Activated CD4-positive, alpha-beta memory T cell treated with anti-CD3 and anti-CD28 coated beads, Interleukin-2, amount 10 ng/mL, durations not matched to agents 7 days and 5 days (primary cell): ENCODE measurements around the gene OR2T8. TPM values are rescaled to one million over a fixed set of nuclear protein-coding genes. Genes with fewer than 3 reads are reported as not detected.
A peak's percentile ranks its signal among the peaks of the same experiment; 100 is the strongest.

ENCODE experiments used
- CTCF ChIA-PET: fragments of 350-600 bp; sonication (Branson Sonifier 250); formaldehyde crosslinking; loops from one replicate; lab custom pipeline; 2021; ENCODE audit warnings: antibody characterized with exemption, inconsistent platforms; lab: Charles Lee
- POLR2A ChIA-PET: fragments of 350-600 bp; sonication (Branson Sonifier 250); formaldehyde crosslinking; loops from one replicate; lab custom pipeline; 2021; ENCODE audit warnings: antibody characterized with exemption; lab: Charles Lee
- DNase-seq: peaks from one replicate; pipeline ENCODE4 v3.0.0-alpha.2; 2020
- H3K27ac Mint-ChIP-seq: one replicate; pipeline ENCODE4 v1.8.0; 2021; ENCODE audit warnings: mild to moderate bottlenecking, mixed read lengths
- H3K27me3 Mint-ChIP-seq: one replicate; pipeline ENCODE4 v1.8.0; 2021; ENCODE audit warnings: mixed read lengths
- H3K36me3 Mint-ChIP-seq: one replicate; pipeline ENCODE4 v1.8.0; 2021; ENCODE audit warnings: low read depth, mixed read lengths
- H3K4me1 Mint-ChIP-seq: one replicate; pipeline ENCODE4 v1.8.0; 2021; ENCODE audit warnings: mixed read lengths
- H3K4me3 Mint-ChIP-seq: one replicate; pipeline ENCODE4 v1.8.0; 2021; ENCODE audit warnings: mild to moderate bottlenecking, mixed read lengths
- H3K9me3 Mint-ChIP-seq: one replicate; pipeline ENCODE4 v1.8.0; 2021; ENCODE audit warnings: mixed read lengths
- total RNA-seq, 2 experiments: library from RNA; stranded (reverse); gene quantifications; one replicate each; pipeline ENCODE4 v1.2.3, GENCODE V29; 2021

Gene OR2T8, protein sequence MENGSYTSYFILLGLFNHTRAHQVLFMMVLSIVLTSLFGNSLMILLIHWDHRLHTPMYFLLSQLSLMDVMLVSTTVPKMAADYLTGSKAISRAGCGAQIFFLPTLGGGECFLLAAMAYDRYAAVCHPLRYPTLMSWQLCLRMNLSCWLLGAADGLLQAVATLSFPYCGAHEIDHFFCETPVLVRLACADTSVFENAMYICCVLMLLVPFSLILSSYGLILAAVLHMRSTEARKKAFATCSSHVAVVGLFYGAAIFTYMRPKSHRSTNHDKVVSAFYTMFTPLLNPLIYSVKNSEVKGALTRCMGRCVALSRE
- total RNA-seq: not detected

DNA sequence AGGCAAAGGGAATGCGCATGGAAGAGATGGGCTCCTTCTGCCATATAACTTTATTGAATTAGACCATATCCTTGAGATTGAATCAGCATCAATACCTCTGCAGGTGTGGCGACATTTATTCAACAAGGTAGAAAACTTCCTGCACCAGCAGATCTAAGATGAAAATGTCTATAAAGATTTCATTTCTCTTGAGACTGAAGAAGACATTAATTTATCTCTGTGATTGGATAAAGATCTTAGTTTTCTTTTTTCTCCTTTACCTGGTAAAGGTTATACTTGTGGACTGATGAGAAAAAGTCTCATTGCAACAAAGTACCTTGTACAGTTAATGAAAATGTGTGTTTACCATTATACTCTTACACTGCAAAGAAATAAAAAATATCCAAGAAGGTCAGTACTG lies at the start of gene OR2T8:
Gene OR2T8, plus strand, starts transcription at position 301 of the 400 bp plus-strand sequence. CDS start 766 bp downstream, outside the sequence.
- Mint-ChIP-seq H3K4me3 (no peak within 1 kb of the TSS), H3K27ac (no peak within 1 kb of the TSS), H3K36me3 (no peaks in the 10 kb centered on the region), H3K27me3 (no peaks in the 10 kb centered on the region), H3K4me1 (no peaks in the 10 kb centered on the region), H3K9me3 (no peaks in the 10 kb centered on the region)
- DNase-seq: no peak
- POLR2A ChIA-PET: no interaction called here
- CTCF ChIA-PET: no interaction called here

GRCh38 chr1:247883346-247883745 lies 36.7 kb upstream of the OR2T8 start:
- Mint-ChIP-seq H3K27me3 (no peaks in the 10 kb centered on the region), H3K9me3 (no peaks in the 10 kb centered on the region), H3K4me3 (no peak overlapping the region), H3K4me1 (no peaks in the 10 kb centered on the region), H3K27ac (no peak overlapping the region), H3K36me3 (no peaks in the 10 kb centered on the region)
- no peak for DNase-seq
- POLR2A ChIA-PET: no interaction called here
- CTCF ChIA-PET: no interaction called here

DNA sequence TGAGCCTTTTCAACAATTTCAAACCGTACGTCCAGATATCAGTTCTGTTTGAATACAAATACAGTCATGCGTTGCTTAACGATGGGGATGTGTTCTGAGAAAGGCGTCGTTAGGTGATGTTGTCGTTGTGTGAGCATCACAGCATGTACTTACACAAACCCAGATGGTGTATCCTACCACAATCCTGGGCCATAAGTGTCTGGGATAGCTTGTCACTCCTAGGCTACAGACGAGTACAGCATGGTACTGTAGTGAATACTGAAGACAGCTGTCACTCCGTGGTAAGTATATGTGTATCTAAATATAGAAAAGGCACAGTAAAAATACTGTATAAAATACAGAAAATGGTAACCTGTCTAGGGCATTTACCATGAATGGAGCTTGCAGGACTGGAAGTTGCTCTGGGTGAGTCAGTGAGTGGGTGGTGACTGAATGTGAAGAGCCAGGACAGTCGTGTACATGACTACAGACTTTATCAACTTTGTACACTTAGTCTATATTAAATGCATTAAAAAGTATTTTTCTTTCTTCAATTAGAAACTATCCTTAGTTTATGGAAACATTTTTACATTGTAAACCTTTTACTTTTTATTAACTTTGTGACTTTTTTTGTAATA lies 35.1 kb upstream of the OR2T8 start:
- POLR2A ChIA-PET: no interaction called here
- no peaks in the 10 kb centered on the region for H3K36me3 Mint-ChIP-seq
- H3K9me3 Mint-ChIP-seq: no peaks in the 10 kb centered on the region

GRCh38 chr1:247895163-247895637 lies 24.9 kb upstream of the OR2T8 start, which contains the start of gene OR2W3:
Gene OR2W3 (plus strand): TSS chr1:247895587. CDS start chr1:247895587, 0 bp downstream.
- no peak within 1 kb of the TSS for H3K4me3 Mint-ChIP-seq
- H3K27me3 Mint-ChIP-seq: no peaks in the 10 kb centered on the region
- POLR2A ChIA-PET: no interaction called here
- H3K9me3 Mint-ChIP-seq: no peaks in the 10 kb centered on the region
- H3K36me3 Mint-ChIP-seq: no peaks in the 10 kb centered on the region
- H3K27ac Mint-ChIP-seq: no peak within 1 kb of the TSS
- no peaks in the 10 kb centered on the region for H3K4me1 Mint-ChIP-seq
- CTCF ChIA-PET: no interaction called here
- DNase-seq: no peak

More for the DNA sequence above, 35.1 kb upstream of the OR2T8 start:
- H3K27ac Mint-ChIP-seq: no peak overlapping the region
- no peak overlapping the region for H3K4me3 Mint-ChIP-seq
- H3K27me3 Mint-ChIP-seq: no peaks in the 10 kb centered on the region
- DNase-seq: no peak
- H3K4me1 Mint-ChIP-seq: no peaks in the 10 kb centered on the region
- CTCF ChIA-PET: no interaction called here

DNA sequence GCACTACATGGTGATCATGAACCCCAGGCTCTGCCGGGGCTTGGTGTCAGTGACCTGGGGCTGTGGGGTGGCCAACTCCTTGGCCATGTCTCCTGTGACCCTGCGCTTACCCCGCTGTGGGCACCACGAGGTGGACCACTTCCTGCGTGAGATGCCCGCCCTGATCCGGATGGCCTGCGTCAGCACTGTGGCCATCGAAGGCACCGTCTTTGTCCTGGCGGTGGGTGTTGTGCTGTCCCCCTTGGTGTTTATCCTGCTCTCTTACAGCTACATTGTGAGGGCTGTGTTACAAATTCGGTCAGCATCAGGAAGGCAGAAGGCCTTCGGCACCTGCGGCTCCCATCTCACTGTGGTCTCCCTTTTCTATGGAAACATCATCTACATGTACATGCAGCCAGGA lies 24.1 kb upstream of the OR2T8 start:
- ChIA-PET POLR2A (no interaction called here), CTCF (no interaction called here)
- no peak overlapping the region for H3K27ac Mint-ChIP-seq
- no peaks in the 10 kb centered on the region for H3K27me3 Mint-ChIP-seq
- DNase-seq: no peak
- H3K9me3 Mint-ChIP-seq: no peaks in the 10 kb centered on the region
- no peak overlapping the region for H3K4me3 Mint-ChIP-seq
- no peaks in the 10 kb centered on the region for H3K4me1 Mint-ChIP-seq
- H3K36me3 Mint-ChIP-seq: no peaks in the 10 kb centered on the region

- peaks cover 29% of the 10 kb centered on the region for H3K4me1 Mint-ChIP-seq
- H3K4me3 Mint-ChIP-seq: no peak overlapping the region
- H3K36me3 Mint-ChIP-seq: no peaks in the 10 kb centered on the region
- ChIA-PET POLR2A (no interaction called here), CTCF (no interaction called here)
- H3K27me3 Mint-ChIP-seq: no peaks in the 10 kb centered on the region
- H3K9me3 Mint-ChIP-seq: no peaks in the 10 kb centered on the region
- DNase-seq: no peak
- no peak overlapping the region for H3K27ac Mint-ChIP-seq
Measured at GRCh38 chr1:247904122-247904521, 15.9 kb upstream of the OR2T8 start.

DNA sequence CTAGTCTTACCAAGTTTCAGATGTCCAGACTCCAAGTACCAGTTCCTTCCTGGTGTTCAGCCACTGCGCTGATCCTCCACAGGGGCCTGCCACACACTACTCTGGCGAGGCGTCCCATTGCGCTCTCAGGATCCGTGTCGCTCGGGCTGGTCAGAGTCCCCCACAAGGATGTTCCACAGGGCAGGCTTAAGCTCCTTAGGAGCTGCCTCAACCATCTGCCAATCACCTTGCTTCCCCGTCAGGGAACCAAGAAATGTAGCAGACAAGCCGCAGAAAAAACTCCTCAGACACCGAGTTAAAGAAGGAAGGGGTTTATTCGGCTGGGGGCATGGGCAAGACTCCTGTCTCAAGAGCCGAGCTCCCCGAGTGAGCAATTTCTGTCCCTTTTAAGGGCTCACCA lies 14.9 kb upstream of the OR2T8 start:
- Mint-ChIP-seq H3K4me1 (peaks cover 29% of the 10 kb centered on the region), H3K27ac (no peak overlapping the region), H3K4me3 (no peak overlapping the region), H3K9me3 (no peaks in the 10 kb centered on the region), H3K27me3 (no peaks in the 10 kb centered on the region), H3K36me3 (no peaks in the 10 kb centered on the region)
- CTCF ChIA-PET: no interaction called here
- no peak for DNase-seq
- POLR2A ChIA-PET: no interaction called here

GRCh38 chr1:247905910-247906503 lies 14.0 kb upstream of the OR2T8 start:
- no peaks in the 10 kb centered on the region for H3K9me3 Mint-ChIP-seq
- H3K36me3 Mint-ChIP-seq: no peaks in the 10 kb centered on the region
- ChIA-PET CTCF (interaction anchor here (1.6 kb wide), 1 partner anchor 31 kb away, joined by 6 read pairs; no protein-coding TSS in a partner anchor), POLR2A (no interaction called here)
- H3K4me3 Mint-ChIP-seq: peak overlapping the region; percentile 66
- no peak for DNase-seq
- peak overlapping the region; percentile 21 for H3K27ac Mint-ChIP-seq
- H3K4me1 Mint-ChIP-seq: peaks cover 29% of the 10 kb centered on the region
- no peaks in the 10 kb centered on the region for H3K27me3 Mint-ChIP-seq

DNA sequence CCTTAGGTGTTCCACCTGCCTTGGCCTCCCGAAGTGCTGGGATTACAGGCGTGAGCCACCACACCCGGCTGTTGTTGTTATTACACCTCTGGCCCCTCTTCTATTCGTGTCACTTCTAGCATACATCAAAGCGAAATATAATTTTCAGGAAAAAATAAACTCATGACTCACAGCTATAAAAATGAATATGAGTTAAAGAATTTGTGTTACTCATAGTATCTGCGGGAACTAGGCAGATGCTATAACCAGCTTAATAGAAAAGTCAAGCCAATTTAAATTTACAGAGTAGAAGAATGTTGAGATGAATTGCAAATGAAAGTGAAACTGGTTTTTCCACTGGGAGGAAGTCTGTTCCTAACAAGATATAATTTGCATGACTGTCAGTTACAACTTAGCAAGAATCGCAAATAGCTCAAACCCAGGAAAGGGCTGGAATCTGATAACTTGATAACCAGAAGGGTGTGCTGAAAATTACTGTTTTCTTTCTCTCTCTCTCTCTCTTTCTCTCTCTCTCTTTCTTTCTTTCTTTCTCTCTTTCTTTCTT lies 13.5 kb upstream of the OR2T8 start:
- H3K27me3 Mint-ChIP-seq: no peaks in the 10 kb centered on the region
- peak overlapping the region; percentile 66 for H3K4me3 Mint-ChIP-seq
- peaks cover 29% of the 10 kb centered on the region for H3K4me1 Mint-ChIP-seq
- H3K36me3 Mint-ChIP-seq: no peaks in the 10 kb centered on the region
- peak overlapping the region; percentile 21 for H3K27ac Mint-ChIP-seq
- ChIA-PET CTCF (interaction anchor here (1.6 kb wide), 1 partner anchor 30 kb away, joined by 6 read pairs; no protein-coding TSS in a partner anchor), POLR2A (no interaction called here)
- DNase-seq: no peak
- H3K9me3 Mint-ChIP-seq: no peaks in the 10 kb centered on the region

- no peak for DNase-seq
- Mint-ChIP-seq H3K36me3 (no peaks in the 10 kb centered on the region), H3K27me3 (no peaks in the 10 kb centered on the region), H3K9me3 (no peaks in the 10 kb centered on the region), H3K4me3 (no peak overlapping the region), H3K4me1 (peaks cover 29% of the 10 kb centered on the region), H3K27ac (no peak overlapping the region)
- CTCF ChIA-PET: no interaction called here
- POLR2A ChIA-PET: no interaction called here
Measured at GRCh38 chr1:247908766-247909165, 11.3 kb upstream of the OR2T8 start.

GRCh38 chr1:247913786-247914185 lies 6.3 kb upstream of the OR2T8 start:
- H3K4me1 Mint-ChIP-seq: no peaks in the 10 kb centered on the region
- CTCF ChIA-PET: interaction anchor here (1.3 kb wide), 1 partner anchor 22 kb away, joined by 6 read pairs; no protein-coding TSS in a partner anchor
- DNase-seq: no peak
- no peaks in the 10 kb centered on the region for H3K27me3 Mint-ChIP-seq
- H3K4me3 Mint-ChIP-seq: no peak overlapping the region
- POLR2A ChIA-PET: no interaction called here
- no peaks in the 10 kb centered on the region for H3K36me3 Mint-ChIP-seq
- H3K27ac Mint-ChIP-seq: no peak overlapping the region
- no peaks in the 10 kb centered on the region for H3K9me3 Mint-ChIP-seq

DNA sequence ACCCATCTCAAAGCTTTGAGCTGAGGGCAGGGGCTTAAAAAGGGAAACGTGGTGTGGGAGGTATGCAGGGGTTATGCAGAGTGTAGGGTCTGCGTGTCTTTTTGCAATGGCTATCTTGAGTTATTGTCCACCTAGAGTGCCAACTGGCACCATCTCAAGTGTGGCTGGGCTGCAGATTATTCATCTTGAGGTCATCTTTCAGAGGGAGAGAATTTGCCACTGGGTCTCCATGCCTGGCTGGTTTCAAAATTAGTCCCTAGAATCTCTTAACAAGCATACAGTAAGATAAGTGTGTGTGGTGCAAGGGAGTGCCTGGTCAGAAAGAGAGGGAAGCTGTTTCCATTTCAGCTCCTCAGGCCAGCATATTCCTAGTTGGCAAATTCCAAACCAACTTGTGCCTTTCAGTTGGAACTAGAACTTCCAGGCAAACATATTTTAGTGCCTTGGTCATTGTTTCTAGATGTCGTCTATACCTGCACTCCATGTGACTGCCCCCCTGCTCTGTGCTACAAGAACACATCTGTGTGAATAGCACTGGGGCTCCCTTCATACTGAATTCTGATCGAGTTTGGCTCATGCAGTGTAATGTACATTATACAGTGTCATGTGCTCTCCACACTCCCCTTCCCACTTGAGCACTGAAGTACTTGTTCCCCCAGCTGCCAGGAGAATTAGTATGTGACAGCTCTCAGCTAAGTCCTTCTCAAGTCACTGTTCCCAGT lies 5.0 kb upstream of the OR2T8 start:
- H3K4me1 Mint-ChIP-seq: no peaks in the 10 kb centered on the region
- no peaks in the 10 kb centered on the region for H3K27me3 Mint-ChIP-seq
- CTCF ChIA-PET: interaction anchor here (1.0 to 1.3 kb wide), 2 partner anchors 21 to 22 kb away, joined by 3 to 6 read pairs; no protein-coding TSS in a partner anchor
- POLR2A ChIA-PET: no interaction called here
- DNase-seq: no peak
- H3K36me3 Mint-ChIP-seq: no peaks in the 10 kb centered on the region
- H3K27ac Mint-ChIP-seq: no peak overlapping the region
- no peaks in the 10 kb centered on the region for H3K9me3 Mint-ChIP-seq
- no peak overlapping the region for H3K4me3 Mint-ChIP-seq
